ENCODE results near the gene ATXN3.

ATXN3 gene

DNA sequence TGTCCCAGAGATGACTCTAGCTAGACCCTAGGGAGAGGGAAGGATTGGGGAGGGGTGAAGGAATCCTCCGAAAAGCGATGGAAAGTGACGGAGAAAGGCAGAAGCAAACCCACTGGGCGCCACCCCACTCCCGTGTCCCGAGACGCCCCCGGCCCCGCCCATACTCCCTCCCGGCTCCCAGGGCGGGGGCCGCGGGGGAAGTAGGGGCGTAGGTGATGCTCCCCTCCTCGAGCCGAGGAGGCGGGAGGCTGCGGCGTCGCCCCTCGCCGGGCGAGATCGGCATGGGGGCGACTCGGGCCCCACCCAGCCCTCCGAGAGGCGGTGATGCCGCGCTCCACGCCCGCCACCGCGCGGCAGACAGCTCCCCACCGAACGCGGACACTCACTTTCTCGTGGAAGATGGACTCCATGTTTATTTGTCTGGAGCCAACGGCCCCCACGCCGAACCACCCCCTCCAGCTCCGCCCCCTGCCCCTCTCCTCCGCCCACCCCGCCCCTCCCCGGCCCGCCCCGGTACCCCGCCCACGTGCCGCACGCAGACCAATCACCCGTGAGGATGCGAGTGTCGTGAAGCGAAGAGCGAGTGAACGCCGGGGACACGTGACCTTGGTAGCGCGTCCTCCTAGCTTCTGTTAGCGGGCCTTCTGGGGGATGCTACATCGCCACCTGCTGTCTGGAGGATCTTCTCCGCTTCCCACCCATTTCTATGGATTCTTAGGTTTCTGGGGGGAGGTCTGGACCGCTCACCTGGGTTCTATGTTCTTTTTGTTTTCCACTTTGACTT lies at the start of gene ATXN3:
Gene ATXN3 (minus strand): TSS at position 440 of the 784 bp plus-strand sequence. CDS start 30 bp downstream, at position 410.
- FAIRE-seq: peak; percentile 56

DNA sequence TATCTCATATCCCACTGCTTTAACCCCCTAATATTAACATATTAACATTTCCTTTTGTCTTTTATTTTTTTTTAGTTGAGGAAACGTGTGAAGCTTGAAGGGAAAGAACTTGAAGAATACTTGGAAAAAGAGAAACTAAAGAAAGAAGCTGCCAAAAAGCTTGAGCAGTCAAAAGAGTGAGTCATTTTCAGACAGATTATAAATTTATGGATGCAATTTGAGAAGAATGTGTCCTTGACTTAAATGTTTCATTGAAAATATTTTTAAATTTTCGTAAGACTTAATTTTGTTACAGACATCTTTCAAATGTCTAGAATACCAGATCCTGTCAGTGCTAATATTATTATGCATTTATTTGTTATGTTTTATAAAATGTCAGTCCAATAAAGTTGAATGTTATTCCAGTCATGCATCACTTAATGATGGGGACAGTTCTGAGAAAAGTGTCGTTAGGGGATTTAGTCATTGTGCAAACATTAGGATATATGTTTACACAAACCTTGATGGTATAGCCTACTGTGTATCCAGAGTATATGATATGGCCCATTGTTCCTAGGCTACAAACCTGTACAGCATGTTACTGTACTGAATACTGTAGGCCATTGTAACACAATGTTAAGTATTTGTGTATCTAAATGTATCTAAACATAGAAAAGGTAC lies 48.0 kb upstream of the ATXN3 start:
- no peak for FAIRE-seq

DNA sequence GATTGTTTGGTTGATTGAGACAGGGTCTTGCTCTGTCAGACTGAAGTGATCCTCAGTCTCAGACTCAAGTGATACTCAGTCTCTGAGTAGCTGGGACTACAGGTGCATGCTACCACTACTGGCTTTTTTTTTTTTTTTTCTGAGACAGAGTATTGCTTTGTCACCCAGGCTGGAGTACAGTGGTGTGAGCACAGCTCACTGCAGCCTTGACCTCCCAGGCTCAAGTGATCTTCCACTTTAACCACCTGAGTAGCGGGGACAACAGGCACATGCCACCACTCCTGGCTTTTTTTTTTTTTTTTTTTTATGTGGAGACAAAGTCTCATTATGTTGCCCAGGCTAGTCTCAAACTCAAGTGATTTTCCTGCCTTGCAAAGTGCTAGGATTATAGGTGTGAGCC lies 47.2 kb upstream of the ATXN3 start:
- FAIRE-seq: no peak

DNA sequence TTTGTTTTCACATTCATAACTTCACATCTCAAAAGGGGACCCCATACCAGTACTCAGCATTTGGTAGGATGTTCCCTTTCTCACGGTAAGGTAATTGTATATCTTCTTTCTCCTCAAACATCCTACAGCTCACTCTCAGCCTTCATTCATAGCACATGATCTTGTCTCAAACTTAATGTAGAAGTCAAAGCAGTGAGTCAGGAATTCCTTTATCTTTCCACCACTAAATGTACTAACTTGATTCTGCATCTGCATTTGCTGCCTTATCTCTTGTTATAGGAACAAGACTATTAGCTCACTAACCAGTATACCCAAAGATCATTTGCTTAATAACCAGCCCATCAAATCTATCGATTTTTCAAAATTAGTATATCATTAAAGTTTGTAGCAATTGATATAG lies 38.3 kb upstream of the ATXN3 start:
- no peak for FAIRE-seq

DNA sequence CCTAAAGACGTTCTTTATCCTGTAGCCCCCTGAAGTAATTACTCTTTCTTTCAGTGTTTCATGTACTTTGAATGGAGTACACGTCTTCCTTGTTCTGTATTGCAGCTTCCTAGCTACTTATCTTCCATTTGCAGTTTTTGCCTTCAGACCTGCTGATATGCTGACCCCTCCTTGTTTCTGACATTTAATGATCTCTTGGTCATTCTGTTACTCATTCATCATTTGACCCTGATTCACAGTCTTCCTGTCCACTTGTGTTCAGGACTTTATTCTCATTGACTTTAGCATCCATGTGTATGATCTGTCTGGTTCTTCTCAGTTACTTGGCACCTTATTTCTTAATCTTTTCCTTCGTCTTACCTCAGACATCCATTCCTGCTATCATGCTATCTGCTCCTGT lies 37.6 kb upstream of the ATXN3 start:
- FAIRE-seq: no peak

DNA sequence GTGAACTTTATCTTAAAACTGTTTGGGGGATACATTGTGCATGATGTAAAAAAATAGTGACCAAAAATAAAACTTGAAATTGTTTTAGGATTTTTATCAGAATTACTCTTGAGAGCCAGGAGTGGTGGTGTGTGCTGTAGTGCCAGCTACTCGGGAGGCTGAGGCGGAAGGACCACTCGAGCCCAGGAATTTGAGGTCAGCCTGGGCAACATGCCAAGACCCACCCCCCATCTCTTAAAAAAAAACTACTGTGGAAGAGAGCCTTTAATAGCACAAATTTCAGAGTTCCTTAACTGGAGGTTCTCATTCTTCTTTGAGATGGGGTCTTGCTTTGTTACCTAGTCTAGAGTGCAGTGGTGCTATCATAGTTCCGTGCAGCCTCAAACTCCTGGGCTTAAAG lies 36.9 kb upstream of the ATXN3 start:
- FAIRE-seq: no peak

DNA sequence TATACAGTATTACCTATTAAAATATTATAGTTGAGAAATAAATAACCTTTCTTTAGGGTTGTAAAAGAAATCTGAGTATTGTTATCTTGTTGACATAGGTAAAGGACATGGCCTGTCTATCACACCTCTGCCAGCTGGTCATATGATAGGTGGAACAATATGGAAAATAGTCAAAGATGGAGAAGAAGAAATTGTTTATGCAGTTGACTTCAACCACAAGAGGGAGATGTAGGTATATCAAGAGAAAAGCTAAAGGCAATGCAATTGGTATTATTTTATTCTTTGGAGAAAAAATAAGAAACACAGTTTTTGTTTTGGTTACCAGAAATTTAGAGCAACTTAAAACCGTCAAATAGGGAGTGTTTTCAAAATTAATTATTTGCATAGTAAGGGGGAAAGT lies 28.9 kb upstream of the ATXN3 start:
- FAIRE-seq: peak; percentile 72

DNA sequence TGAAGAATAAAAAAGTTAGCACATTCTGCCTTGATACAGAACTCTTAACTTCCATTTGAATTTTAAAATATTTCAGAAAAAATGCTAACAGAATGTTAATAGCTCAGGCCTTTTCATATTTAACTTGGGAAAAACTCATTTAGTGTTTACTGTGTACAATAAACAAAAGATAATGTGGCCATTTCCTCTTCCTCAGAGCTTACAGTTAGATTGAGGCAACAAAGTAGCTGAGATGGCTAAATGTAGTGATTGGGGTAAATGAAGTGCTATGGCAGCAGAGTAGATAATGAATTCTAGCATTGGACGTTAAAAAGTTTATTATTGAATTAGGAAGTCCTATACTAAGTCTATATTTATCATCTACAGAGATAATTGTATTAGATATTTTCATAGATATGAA lies 28.1 kb upstream of the ATXN3 start:
- FAIRE-seq: no peak

DNA sequence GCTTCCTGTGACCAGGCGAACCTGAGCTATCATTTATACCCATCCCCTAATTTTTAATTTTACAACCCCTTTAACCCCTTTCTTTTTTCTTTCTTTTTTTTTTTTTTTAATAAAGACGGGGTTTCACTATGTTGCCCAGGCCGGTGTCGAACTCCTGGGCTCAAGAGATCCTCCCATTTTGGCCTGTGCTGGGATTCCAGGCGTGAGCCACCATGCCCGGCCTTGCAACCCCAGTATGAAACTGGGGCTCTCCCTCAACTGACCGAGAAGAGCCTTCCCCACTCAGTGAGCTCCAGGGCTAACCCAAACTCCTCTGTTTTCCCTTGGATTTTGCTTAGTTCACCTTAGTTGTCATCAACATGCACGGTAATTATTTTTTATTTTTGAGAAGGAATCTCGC lies 16.4 kb upstream of the ATXN3 start:
- FAIRE-seq: no peak

DNA sequence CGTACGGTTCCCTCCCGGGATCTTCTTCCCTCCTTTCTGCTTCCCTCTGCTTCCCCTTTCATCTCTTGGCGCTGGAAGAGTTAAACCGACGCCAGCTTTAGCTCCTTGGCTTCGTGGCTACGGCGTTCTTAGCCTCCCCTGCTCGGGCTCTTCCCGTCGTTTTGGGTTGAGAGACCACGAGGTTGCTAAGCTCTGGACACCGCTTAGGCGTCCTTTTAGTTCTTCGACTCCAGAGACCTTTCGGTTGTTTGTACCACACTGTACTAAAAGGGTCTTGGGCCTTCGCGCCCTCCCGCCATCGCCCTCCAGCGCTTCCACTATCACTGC lies 15.9 kb upstream of the ATXN3 start:
- FAIRE-seq: no peak

DNA sequence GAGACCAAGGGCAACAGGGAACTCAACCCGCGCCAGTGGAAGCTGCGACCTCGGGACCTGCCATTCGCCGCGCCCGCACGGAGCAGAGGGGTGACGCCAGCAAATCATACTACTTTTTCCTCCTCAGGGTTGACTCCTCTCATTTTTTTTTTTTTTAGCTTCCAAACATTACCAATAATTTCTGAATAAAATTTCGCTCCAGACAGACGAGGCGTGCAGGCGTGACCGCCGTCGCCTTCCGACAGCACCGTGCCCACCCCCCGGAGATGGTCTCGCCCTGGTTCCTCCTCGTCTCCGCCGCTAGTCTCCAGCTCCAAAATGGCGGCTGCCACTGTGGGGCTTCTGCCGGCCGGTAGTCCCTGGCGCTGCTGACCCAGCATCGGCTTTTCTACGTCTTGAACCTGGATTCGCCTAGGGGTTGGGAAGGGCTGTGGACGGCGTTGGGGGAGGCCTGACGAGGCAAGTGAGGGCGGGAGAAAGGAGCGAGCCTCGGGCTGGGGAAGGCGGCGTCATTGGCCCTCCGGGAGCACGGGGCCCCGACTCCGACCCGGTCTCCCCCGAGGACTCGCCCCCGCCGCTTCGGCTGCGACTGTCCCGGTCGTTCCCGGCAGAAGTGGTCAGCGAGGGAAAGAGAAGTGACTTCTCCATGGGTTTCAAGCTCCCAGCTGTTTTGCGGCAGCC lies 15.4 kb upstream of the ATXN3 start, which contains the start of the genes CPSF2 and NDUFB1:
Gene CPSF2 (plus strand): TSS at position 300 of the 681 bp plus-strand sequence. CDS start 9,016 bp downstream, outside the sequence.
Gene NDUFB1 (minus strand): TSS at position 37 of the 681 bp plus-strand sequence. CDS start 4,069 bp downstream, outside the sequence.
- no peak for FAIRE-seq

DNA sequence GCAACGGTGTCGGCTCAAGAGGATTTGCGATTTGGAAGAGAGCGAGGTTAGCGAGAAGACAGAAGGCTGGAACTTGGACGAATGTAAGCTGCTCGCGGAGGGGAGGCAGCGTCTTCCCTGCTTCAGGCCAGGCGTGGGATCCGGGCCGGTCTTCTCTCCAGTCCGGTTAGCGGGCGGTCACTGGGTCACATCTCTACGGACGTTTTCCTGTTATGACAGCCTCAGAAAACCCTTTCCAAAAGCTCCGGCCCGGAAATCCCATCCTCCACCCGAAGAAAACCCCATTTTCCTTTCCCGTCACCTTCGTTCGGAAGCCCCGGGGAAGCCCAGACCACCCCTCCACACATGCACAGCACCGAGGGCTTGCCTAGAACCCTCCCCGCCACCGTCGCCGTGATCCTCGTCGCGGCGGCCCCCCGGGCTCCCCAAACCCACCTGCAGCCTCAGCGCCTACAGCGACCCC lies 14.9 kb upstream of the ATXN3 start:
- no peak for FAIRE-seq

DNA sequence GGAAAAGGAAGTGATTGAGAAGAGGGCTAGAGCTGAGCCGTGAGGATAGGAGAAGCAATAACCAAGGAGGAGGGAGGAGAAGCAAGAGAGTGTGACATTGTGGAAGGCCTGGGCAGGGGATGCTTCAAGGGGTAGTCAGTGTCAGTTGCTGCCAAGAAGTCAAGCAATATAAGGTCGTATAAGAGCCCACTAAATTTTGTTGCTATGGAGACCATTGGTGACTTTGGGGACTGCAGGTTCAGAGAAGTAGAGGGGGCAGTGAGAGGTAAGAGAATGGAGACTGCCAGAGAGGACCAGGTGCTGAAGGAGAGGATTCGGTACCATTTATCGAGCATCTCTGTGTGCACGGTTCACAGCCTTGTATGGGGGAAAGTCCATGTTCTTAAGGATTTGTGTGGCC lies 3.1 kb upstream of the ATXN3 start:
- no peak for FAIRE-seq

DNA sequence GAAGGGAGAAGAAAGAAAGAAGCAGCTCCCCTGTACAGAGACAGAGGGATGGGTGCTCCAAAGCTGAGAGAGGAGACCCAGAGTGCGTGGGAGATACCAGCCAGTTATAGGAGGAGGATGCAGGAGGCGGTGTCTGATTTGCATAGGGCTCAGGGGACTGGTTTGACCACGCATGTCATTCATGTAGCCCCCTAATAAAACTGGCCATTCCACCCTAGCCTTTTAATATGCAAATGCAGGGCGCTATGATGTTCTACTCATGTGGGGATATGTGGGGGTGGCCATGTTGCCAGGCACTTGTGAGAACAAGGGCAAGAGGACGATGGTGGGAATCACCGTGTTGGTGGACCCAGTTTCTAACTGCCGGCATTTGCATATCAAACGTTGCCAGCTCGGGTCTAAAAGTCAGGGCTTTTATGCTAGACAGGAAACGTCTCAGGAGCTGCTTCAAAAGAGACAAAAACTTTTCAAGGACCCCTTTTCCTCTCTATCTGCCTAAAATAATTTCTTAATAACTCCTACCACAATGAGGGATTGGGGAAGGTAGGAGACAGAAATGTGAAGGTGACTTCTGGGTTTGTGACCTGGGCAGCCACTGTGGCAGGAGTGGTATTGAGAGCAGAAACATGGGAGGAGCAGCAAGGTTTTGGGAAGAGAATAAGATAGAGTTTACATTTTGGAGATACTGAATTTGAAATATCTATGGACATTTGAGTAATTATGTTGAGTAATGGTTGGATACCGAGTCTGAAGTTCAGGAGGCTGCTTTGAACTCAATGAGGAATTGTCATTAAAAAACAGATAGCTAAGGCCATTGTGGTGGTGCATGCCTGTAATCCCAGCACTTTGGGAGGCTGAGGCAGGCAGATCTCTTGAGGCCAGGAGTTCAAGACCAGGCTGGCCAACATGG lies 2.2 kb upstream of the ATXN3 start:
- FAIRE-seq: no peak

DNA sequence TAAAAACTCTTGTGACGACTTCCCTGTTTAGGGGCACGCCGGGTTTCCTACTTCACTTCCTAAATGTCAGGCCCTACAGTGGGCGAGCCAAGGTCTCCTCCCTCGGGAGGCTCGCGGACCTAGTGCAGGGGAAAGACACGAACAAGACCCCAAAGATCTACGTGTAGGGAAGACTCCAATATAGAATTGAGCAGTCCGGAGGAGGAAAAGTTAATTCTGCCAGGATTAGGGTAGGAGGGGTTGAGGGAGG lies 564 bp downstream of the ATXN3 start:
- no peak for FAIRE-seq

DNA sequence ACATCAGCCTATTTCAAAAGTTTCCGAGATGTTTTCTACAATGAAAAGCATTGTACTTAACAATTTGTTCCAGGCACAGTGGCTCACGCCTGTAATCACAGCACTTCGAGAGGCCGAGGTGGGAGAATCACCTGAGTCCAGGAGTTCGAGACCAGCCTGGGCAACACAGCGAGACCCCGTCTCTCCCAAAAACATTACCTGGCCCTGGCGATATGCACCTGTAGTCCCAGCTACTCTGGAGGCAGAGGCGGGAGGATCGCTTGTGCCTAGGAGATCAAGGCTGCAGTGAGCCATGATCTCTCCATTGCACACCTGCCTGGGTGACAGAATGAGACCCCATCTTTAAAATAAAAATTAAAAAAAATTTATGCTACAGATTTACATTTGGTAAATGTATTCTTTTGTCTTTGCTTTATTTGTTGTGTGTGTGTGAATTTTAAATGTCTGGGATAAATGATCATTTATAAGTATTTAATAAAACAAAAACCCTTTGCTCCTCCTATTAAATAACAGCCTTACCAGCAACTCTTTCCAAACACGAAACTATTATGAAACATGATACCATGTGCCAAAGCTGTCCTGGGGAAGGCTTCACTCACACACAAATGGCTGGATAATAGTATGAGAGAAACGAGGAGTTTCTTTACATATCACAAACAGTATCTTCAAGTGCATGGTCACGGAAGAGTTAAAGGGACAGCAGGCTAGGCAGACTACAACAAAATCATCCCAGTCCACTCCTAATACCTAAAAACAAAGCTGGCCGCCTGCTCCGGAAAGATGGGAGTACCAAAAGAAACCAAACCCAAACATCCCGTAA lies 1.1 kb downstream of the ATXN3 start:
- no peak for FAIRE-seq

DNA sequence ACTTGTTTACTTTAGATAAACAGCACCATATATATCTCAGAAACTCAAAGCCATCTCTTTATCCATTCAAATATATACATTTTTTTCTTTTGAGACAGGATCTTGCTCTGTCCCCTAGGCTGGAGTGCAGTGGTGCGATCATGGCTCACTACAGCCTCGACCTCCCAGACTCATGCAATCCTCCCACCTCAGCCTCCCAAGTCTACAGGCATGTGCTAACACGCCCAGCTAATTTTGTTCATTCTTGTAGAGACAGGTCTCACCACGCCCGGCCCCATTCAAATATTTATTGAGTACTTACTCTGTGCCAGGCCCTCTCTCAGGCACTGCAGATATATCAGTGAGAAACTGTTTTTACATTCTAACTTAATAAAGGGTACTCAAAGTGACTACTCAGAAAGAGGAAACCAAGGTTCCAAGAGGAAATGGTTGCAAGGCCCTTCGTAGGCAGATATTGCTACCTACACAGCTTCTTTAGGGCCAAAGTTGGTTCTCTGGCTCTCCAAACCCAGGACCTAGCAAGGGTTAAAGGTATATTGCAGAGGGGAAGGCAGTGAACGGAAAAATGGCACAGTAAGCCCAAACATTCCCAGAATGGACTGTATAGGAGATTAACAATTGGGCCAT lies 2.9 kb downstream of the ATXN3 start:
- no peak for FAIRE-seq

DNA sequence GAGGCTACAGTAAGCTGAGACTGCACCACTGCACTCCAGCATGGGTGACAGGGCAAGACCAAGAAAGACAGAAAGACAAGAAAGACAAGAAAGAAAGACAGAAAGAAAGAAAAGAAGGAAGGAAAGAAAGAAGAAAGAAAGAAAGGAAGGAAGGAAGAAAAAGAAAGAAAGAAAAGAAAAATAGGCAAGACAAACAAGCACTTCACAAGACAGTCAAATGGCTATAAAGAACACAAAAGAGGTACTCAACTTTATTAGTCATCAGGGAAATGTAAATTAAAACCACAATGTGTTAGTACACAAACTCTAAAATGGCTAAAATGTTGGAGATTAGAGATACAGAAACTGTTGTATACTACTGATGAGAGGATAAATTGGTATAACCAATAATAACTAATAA lies 6.6 kb downstream of the ATXN3 start:
- no peak for FAIRE-seq

DNA sequence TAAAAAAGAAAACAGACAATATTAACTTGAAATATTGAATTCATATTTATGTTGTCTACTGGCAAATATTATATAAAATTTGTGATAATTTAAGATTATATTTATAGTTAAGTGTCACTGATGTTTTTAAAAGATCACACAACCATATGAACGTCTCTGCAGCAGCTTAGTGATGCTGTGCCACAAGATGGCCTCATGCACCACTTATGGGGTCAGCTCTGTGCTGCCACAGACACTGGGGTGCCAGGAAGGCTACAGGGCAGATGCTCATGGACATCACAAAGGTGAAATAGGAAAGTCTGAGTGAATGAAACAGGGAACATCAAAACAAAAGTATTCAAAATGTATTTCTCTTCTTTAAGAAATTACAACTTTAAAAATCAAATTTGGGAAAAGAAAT lies 13.1 kb downstream of the ATXN3 start:
- FAIRE-seq: no peak

DNA sequence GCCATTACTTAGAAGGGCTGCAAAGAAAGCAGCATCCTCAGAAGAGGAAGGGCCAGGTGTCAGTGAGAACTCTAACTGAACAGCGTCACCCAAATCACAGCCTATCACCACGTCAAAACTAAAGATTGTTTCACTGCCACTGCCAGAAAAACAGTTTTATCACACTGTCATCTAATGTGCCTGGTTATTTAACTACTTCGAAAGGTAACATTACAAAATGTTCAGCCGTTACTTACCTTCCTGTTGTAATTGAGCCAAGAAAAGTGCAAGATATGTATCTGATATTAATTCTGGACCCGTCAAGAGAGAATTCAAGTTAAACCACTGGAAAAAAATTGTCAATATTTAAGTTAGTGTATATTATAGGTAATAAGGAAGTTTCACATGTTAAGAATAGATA lies 17.9 kb downstream of the ATXN3 start:
- no peak for FAIRE-seq

DNA sequence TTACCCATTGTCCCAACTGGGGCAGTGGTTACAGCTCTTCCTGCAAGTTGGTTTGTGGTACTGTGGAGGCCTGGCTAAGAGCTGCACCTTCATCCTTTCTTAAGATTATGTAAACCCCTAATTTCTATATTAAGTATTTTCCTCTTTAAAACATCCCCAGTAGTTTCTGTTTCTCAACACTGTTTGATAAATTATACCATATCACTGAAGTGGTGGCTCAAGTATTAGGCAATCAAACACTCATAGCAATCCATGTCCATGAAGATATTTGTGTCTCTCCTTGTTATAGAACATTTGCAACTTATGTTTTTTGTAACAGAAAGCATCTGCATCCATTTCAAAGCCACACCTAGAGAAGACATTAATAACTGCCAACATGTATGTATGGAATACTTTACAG lies 31.8 kb downstream of the ATXN3 start:
- no peak for FAIRE-seq

All from islet of Langerhans (tissue), 1 donor.